ENCODE data around the gene TUBB4B.
A peak's percentile ranks its signal among the peaks of the same experiment; 100 is the strongest.
"Not testable (repeated sequence)": the region's sequence is repeated elsewhere in the genome, so short reads cannot be mapped to it uniquely, and the experiment has no call there.

TUBB4B gene

GRCh38 chr9:137236238-137236935 is 4.7 kb upstream of the TUBB4B start:
- DNase-seq (ENCODE audit: low read depth in 2 of 2) = peak; percentile 80 to 81

GRCh38 chr9:137236936-137237421 is 4.1 kb upstream of the TUBB4B start:
- no peak for DNase-seq (ENCODE audit: low read depth in 2 of 2)

GRCh38 chr9:137237759-137238726 is 3.0 kb upstream of the TUBB4B start:
- DNase-seq (ENCODE audit: low read depth in 2 of 2) = no peak

- not testable (repeated sequence) for DNase-seq (ENCODE audit: low read depth in 2 of 2)
Observed at GRCh38 chr9:137239541-137240200, 1.4 kb upstream of the TUBB4B start.

GRCh38 chr9:137240318-137240840 is 708 bp upstream of the TUBB4B start:
- DNase-seq (ENCODE audit: low read depth in 2 of 2) = peak; percentile 52 to 58

GRCh38 chr9:137241490-137242268 is 592 bp downstream of the TUBB4B start:
- DNase-seq (ENCODE audit: low read depth in 2 of 2) = peak; percentile 54 to 60

GRCh38 chr9:137242269-137243203 is 1.4 kb downstream of the TUBB4B start:
- DNase-seq (ENCODE audit: low read depth in 2 of 2) = no peak

- not testable (repeated sequence) for DNase-seq (ENCODE audit: low read depth in 2 of 2)
Observed at GRCh38 chr9:137243266-137243625, 2.2 kb downstream of the TUBB4B start.

- DNase-seq (ENCODE audit: low read depth in 2 of 2) = no peak
Observed at GRCh38 chr9:137243626-137244485, 2.8 kb downstream of the TUBB4B start.

- no peak for DNase-seq (ENCODE audit: low read depth in 2 of 2)
Observed at GRCh38 chr9:137244486-137245449, 3.7 kb downstream of the TUBB4B start.

- DNase-seq (ENCODE audit: low read depth in 2 of 2) = no peak
Observed at GRCh38 chr9:137245450-137246421, 4.6 kb downstream of the TUBB4B start.

GRCh38 chr9:137247135-137247915 is 6.2 kb downstream of the TUBB4B start:
- DNase-seq (ENCODE audit: low read depth in 2 of 2) = no peak

GRCh38 chr9:137247916-137248175 is 6.8 kb downstream of the TUBB4B start:
- no peak for DNase-seq (ENCODE audit: low read depth in 2 of 2)

- DNase-seq (ENCODE audit: low read depth in 2 of 2) = no peak
Observed at GRCh38 chr9:137250329-137251193, 9.5 kb downstream of the TUBB4B start.

GRCh38 chr9:137251194-137251461 is 10.0 kb downstream of the TUBB4B start, which contains the start of gene STPG3:
TSS of gene STPG3 (plus strand) at chr9:137251286. CDS start at chr9:137251287, 1 bp downstream.
- DNase-seq (ENCODE audit: low read depth in 2 of 2) = no peak

Measured in activated CD8-positive, alpha-beta memory T cell treated with anti-CD3 and anti-CD28 coated beads for 4 hours (primary cell).